Type B pancreatic cell (in vitro differentiated cells): Measurements from ENCODE around the gene NEDD4. TPM values are rescaled to one million over a fixed set of nuclear protein-coding genes. Genes with fewer than 3 reads are reported as not detected.
"Not testable (repeated sequence)": the region's sequence is repeated elsewhere in the genome, so short reads cannot be mapped to it uniquely, and the experiment has no call there.

Source experiments
- DNase-seq: peaks from one replicate; pipeline ENCODE4 v3.0.0; 2021; ENCODE audit warnings: mixed read lengths; ENCODE audit not compliant: unreplicated experiment; ENCODE audit errors: extremely low spot score
- H3K27ac Mint-ChIP-seq: 2 replicates; pipeline ENCODE4 v1.8.0; 2021; ENCODE audit warnings: mild to moderate bottlenecking, mixed read lengths
- H3K27me3 Mint-ChIP-seq: 2 replicates; pipeline ENCODE4 v1.8.0; 2021; ENCODE audit warnings: mixed read lengths
- H3K36me3 Mint-ChIP-seq: 2 replicates; pipeline ENCODE4 v1.8.0; 2021; ENCODE audit warnings: mixed read lengths
- H3K4me1 Mint-ChIP-seq: one replicate; pipeline ENCODE4 v1.8.0; 2021; ENCODE audit warnings: mixed read lengths; ENCODE audit not compliant: unreplicated experiment
- H3K4me3 Mint-ChIP-seq: 2 replicates; pipeline ENCODE4 v1.8.0; 2021; ENCODE audit warnings: mild to moderate bottlenecking, mixed read lengths
- H3K9me3 Mint-ChIP-seq: 2 replicates; pipeline ENCODE4 v1.8.0; 2021; ENCODE audit warnings: mixed read lengths
- CTCF ChIP-seq: fragments of 200-600 bp; sonication (generic); conservative IDR thresholded peaks from 2 replicates; pipeline ENCODE4 v1.5.0; 2021; ENCODE audit warnings: antibody characterized with exemption, mild to moderate bottlenecking
- total RNA-seq: library from RNA; stranded (reverse); gene quantifications from 2 replicates; pipeline ENCODE4 v1.2.1, GENCODE V29; 2021; ENCODE audit warnings: low replicate concordance

The NEDD4 gene
- total RNA-seq, 1 donor from 2014 or later, result 19.6 TPM

GRCh38 chr15:55827204-55827603 is 166.2 kb downstream of the NEDD4 start:
- no peak for DNase-seq
- H3K27me3 Mint-ChIP-seq, result peaks cover 5% of the 10 kb centered on the region

DNA sequence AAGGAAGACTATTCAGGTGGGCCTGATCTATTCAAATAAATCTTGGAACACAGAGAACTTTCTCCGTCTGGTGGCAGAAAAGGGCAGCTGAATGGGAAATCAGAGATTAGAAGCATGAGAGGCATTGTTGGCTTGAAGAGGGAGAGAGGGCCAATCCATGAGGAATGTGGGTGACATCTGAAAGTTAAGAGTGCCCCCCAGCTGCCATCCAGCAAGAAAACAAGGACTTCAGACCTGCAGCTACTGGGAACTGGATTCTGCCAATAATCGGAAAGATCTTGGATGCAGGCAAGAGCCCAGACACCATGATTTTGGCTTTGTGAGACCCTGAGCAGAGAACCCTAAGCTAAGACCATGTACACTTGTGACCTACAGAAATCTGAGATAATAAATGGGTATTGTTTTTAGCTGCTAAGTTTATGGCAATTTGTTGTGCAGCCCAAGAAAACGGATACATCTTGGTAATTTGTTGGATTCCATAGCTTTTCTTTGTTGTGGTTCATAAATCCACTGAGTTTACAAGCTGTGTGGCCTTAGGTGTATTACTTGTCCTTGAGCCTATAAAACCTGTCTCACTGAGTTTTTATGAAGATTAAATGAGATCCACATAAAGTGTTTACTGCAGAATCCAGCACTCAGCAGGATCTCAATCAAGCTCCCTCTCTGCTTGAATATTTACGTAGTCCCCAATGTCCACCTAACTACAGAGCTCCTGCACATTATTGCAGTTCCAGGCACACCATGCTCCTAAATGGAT is 168.4 kb downstream of the NEDD4 start:
- DNase-seq, result no peak
- Mint-ChIP-seq H3K9me3 (no peaks in the 10 kb centered on the region), H3K27ac (no peak overlapping the region), H3K4me3 (no peak overlapping the region), H3K4me1 (peaks cover 17% of the 10 kb centered on the region), H3K36me3 (no peaks in the 10 kb centered on the region), H3K27me3 (peaks cover 5% of the 10 kb centered on the region)
- TF ChIP-seq CTCF, result no peak

More at GRCh38 chr15:55827204-55827603, 166.2 kb downstream of the NEDD4 start:
- no peak overlapping the region for H3K27ac Mint-ChIP-seq
- no peaks in the 10 kb centered on the region for H3K9me3 Mint-ChIP-seq
- peaks cover 11% of the 10 kb centered on the region for H3K4me1 Mint-ChIP-seq
- TF ChIP-seq CTCF, result peak; percentile 49
- H3K4me3 Mint-ChIP-seq, result no peak overlapping the region
- no peaks in the 10 kb centered on the region for H3K36me3 Mint-ChIP-seq

DNA sequence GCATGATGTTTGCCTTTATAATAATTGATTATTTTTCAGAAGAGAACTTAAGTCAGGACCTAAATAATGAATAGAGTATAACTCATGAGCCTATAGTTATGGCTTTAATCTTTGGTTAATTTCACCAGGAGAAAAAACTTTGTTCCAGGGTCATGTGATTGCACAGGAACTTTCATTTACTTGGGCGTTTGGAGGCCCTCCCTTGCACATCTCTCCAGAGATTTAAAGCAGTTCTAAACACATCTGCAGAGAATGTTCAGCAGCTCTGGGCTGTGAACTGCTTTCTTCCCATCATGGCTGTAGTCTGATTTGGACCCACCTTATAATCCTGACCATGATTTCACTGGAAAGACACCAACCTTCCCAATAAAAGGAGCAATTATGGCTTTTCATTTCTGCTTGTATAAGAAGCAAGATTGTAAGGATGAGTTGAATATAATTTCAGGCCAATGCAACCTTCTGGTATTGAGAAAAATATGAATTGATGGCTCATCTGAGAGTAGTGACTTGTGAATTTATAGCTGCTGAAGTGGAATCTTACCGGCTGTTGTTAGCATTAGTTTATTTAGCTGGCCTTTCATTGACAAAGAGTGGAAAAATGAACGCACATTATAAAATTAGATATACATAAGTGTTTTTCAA is 169.6 kb downstream of the NEDD4 start:
- Mint-ChIP-seq H3K4me3 (no peak overlapping the region), H3K27me3 (peaks cover 11% of the 10 kb centered on the region), H3K9me3 (no peaks in the 10 kb centered on the region), H3K4me1 (peaks cover 23% of the 10 kb centered on the region), H3K27ac (no peak overlapping the region), H3K36me3 (no peaks in the 10 kb centered on the region)
- DNase-seq, result no peak
- TF ChIP-seq CTCF, result no peak

- no peak for TF ChIP-seq CTCF
- Mint-ChIP-seq H3K4me1 (peaks cover 23% of the 10 kb centered on the region), H3K27me3 (peaks cover 14% of the 10 kb centered on the region), H3K27ac (peak overlapping the region; percentile 10), H3K4me3 (peak overlapping the region; percentile 52), H3K9me3 (no peaks in the 10 kb centered on the region), H3K36me3 (no peaks in the 10 kb centered on the region)
- DNase-seq, result no peak
These were observed 170.2 kb downstream of the NEDD4 start for GRCh38 chr15:55823191-55823670.

- peaks cover 21% of the 10 kb centered on the region for H3K27me3 Mint-ChIP-seq
- H3K36me3 Mint-ChIP-seq, result not testable (repeated sequence)
These were observed 171.7 kb downstream of the NEDD4 start for GRCh38 chr15:55821740-55822139.

GRCh38 chr15:55820043-55820442 is 173.4 kb downstream of the NEDD4 start:
- H3K27ac Mint-ChIP-seq, result no peak overlapping the region

More at GRCh38 chr15:55821740-55822139, 171.7 kb downstream of the NEDD4 start:
- not testable (repeated sequence) for DNase-seq, H3K27ac Mint-ChIP-seq, H3K9me3 Mint-ChIP-seq, H3K4me3 Mint-ChIP-seq
- peaks cover 23% of the 10 kb centered on the region for H3K4me1 Mint-ChIP-seq

More at GRCh38 chr15:55820043-55820442, 173.4 kb downstream of the NEDD4 start:
- H3K36me3 Mint-ChIP-seq, result no peaks in the 10 kb centered on the region
- H3K27me3 Mint-ChIP-seq, result peaks cover 18% of the 10 kb centered on the region
- DNase-seq, result no peak
- H3K9me3 Mint-ChIP-seq, result no peaks in the 10 kb centered on the region
- peak overlapping the region; percentile 4 for H3K4me3 Mint-ChIP-seq
- TF ChIP-seq CTCF, result no peak
- peaks cover 30% of the 10 kb centered on the region for H3K4me1 Mint-ChIP-seq
